Measurements from ENCODE around the gene ONECUT3. TPM values are rescaled to one million over a fixed set of nuclear protein-coding genes. Genes with fewer than 3 reads are reported as not detected.

The ONECUT3 gene
- total RNA-seq, 1 experiment from 2014 or later, result not detected

- Histone ChIP-seq H3K4me2 (ENCODE audit: low read depth, low read length, poor library complexity, severe bottlenecking) (no peak overlapping the region), H3K4me1 (ENCODE audit: low read length) (peaks cover 8% of the 10 kb centered on the region), H3K9me3 (ENCODE audit: low read length) (no peaks in the 10 kb centered on the region), H3K79me2 (ENCODE audit: low read length) (no peaks in the 10 kb centered on the region), H3K4me3 (ENCODE audit: low read length) (no peak overlapping the region), H2AFZ (ENCODE audit: low read length) (no peak overlapping the region), H3K9me2 (replicated peaks; ENCODE audit: insufficient read depth, low read length) (no peaks in the 10 kb centered on the region), H3K36me3 (ENCODE audit: insufficient read depth, low read length) (no peaks in the 10 kb centered on the region), H4K20me1 (ENCODE audit: insufficient read depth, low read depth, low read length) (no peaks in the 10 kb centered on the region), H3K27ac (ENCODE audit: low read length) (no peak overlapping the region), H3K27me3 (ENCODE audit: low read length) (no peaks in the 10 kb centered on the region; the same call in 1 of the 2 replicates), H3K9ac (ENCODE audit: low read length) (no peak overlapping the region)
- peak; percentile 56 for DNase-seq
Observed at GRCh38 chr19:1745589-1746031, 7.7 kb upstream of the ONECUT3 start.

DNA sequence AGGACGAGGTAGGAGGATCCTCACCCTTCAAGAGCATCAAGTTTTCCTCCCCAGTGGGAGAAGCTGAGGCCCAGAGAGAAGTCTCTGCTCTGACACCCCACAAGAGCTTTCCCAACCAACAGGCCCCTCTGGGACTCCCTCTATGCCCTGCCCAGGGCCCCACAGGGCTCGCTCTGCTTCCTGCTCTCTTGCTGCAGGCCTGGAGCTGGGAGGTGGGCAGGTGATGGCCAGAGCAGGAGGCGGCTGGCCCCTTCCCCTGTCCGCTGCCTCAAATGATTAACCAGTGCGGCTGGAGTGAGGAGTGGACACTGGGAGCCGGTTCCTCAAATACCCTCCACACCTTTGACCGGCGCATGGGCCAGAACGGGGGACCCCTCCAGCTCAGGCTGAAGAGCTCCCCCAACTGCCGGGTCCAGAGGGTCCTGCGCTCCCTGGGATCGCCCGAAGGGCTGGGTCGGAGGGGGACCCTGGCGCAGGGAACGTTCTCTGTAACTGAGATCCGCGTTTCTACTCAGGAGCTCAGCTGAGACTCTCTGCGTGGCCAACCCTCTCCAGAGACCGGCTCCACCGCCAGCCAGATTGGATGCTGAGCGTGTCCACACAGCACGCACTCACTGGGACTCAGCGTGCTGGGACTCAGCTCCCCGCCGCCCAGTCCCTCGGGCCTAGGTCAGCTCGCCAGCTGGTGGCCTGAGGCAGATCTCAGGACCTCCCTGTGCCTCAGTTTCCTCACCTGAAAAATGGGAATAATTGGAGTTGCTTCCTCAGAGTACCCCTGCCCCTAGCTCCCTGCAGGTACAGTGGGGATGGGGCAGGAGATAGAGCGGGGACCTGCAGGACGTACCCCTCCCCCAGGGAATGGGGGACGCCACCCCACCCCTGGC, 6.7 kb upstream of the ONECUT3 start:
- DNase-seq, result peak; percentile 71
- H3K79me2 ChIP-seq (ENCODE audit: low read length), result no peaks in the 10 kb centered on the region
- no peak overlapping the region for H3K27ac ChIP-seq (ENCODE audit: low read length)
- no peaks in the 10 kb centered on the region for H4K20me1 ChIP-seq (ENCODE audit: insufficient read depth, low read depth, low read length)
- H3K4me1 ChIP-seq (ENCODE audit: low read length), result peaks cover 8% of the 10 kb centered on the region
- no peak overlapping the region for H3K9ac ChIP-seq (ENCODE audit: low read length)
- no peaks in the 10 kb centered on the region for H3K9me2 ChIP-seq (replicated peaks; ENCODE audit: insufficient read depth, low read length)
- H3K27me3 ChIP-seq (ENCODE audit: low read length), result no peaks in the 10 kb centered on the region; the same call in 1 of the 2 replicates
- H3K4me3 ChIP-seq (ENCODE audit: low read length), result no peak overlapping the region
- no peaks in the 10 kb centered on the region for H3K9me3 ChIP-seq (ENCODE audit: low read length)
- no peak overlapping the region for H2AFZ ChIP-seq (ENCODE audit: low read length)
- no peaks in the 10 kb centered on the region for H3K36me3 ChIP-seq (ENCODE audit: insufficient read depth, low read length)
- H3K4me2 ChIP-seq (ENCODE audit: low read depth, low read length, poor library complexity, severe bottlenecking), result no peak overlapping the region

- no peaks in the 10 kb centered on the region for H3K9me2 ChIP-seq (replicated peaks; ENCODE audit: insufficient read depth, low read length)
- H2AFZ ChIP-seq (ENCODE audit: low read length), result no peak overlapping the region
- no peaks in the 10 kb centered on the region; the same call in 1 of the 2 replicates for H3K27me3 ChIP-seq (ENCODE audit: low read length)
- DNase-seq, result no peak
- H3K9ac ChIP-seq (ENCODE audit: low read length), result no peak overlapping the region
- peak overlapping the region; percentile 29 for H3K4me2 ChIP-seq (ENCODE audit: low read depth, low read length, poor library complexity, severe bottlenecking)
- H3K4me3 ChIP-seq (ENCODE audit: low read length), result no peak overlapping the region
- H3K9me3 ChIP-seq (ENCODE audit: low read length), result no peaks in the 10 kb centered on the region
- H3K4me1 ChIP-seq (ENCODE audit: low read length), result peaks cover 8% of the 10 kb centered on the region
- H4K20me1 ChIP-seq (ENCODE audit: insufficient read depth, low read depth, low read length), result no peaks in the 10 kb centered on the region
- H3K36me3 ChIP-seq (ENCODE audit: insufficient read depth, low read length), result no peaks in the 10 kb centered on the region
- H3K27ac ChIP-seq (ENCODE audit: low read length), result no peak overlapping the region
- H3K79me2 ChIP-seq (ENCODE audit: low read length), result no peaks in the 10 kb centered on the region
Observed at GRCh38 chr19:1747285-1748114, 5.8 kb upstream of the ONECUT3 start.

DNA sequence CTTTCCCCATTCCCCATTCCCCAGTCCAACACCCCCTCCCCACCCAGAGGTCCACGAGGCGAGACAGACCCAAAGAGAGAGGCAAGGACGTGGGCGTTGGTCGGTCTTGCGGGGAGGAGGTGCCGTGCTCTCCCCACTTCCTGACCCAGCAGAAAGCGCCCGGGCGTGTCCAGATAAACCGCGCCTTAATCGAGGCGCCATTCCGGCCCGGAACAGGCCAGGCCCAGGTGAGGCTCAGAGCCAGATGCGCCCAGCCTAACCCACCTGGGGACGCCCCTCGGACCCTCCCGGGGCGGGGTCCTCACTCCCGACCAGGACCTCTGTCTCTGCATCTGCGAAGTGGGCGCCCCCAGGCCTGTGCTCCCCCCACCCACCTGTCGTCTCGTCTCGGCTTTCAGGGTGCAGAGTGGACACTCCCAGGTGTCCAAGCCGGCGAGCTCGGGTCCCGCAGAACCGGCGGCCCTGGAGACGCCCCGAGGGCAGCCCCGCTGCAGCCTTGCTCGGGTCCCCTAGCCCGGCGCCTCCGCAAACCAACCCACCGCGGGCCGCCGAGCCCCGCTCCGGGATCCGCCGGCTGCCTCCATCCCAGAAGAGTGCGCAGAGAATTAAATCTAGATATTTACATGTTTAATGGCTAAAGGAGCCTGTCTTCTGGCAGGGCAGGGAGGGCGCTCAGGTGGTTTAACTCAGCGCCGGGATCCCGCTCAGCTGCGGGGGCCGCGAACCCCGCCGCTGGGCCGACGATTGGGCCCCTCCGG, 5.0 kb upstream of the ONECUT3 start:
- Histone ChIP-seq H3K4me3 (ENCODE audit: low read length) (no peak overlapping the region), H3K9ac (ENCODE audit: low read length) (no peak overlapping the region), H3K27me3 (ENCODE audit: low read length) (no peaks in the 10 kb centered on the region; the same call in 1 of the 2 replicates), H3K4me2 (ENCODE audit: low read depth, low read length, poor library complexity, severe bottlenecking) (peak overlapping the region; percentile 29), H3K27ac (ENCODE audit: low read length) (no peak overlapping the region), H4K20me1 (ENCODE audit: insufficient read depth, low read depth, low read length) (no peaks in the 10 kb centered on the region), H2AFZ (ENCODE audit: low read length) (no peak overlapping the region), H3K9me2 (replicated peaks; ENCODE audit: insufficient read depth, low read length) (no peaks in the 10 kb centered on the region), H3K9me3 (ENCODE audit: low read length) (no peaks in the 10 kb centered on the region), H3K36me3 (ENCODE audit: insufficient read depth, low read length) (no peaks in the 10 kb centered on the region), H3K4me1 (ENCODE audit: low read length) (peaks cover 8% of the 10 kb centered on the region), H3K79me2 (ENCODE audit: low read length) (no peaks in the 10 kb centered on the region)
- no peak for DNase-seq

DNA sequence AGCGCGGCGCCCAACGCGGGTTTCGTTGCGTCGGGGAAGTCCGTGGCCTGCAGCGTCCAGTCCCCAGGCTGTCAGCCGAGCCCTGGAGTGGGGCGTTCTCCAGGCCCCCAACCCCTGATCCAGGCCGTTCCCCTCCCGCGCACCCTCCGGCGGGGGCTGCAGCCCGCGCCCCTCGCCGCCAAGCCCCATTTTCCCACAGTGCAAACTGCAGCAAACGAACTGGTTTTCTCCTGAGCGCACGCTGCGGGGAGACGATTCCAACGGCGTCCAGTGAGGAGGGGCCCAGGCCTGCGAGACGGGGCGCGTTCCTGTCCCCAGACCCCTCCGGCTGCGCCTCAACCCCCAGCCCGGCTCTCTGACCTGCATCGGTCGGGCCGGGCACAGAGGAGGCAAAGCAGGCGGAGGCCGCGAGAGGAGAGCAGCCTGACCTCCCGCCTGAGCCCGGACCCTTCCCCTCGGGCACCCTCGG, 4.4 kb upstream of the ONECUT3 start:
- H4K20me1 ChIP-seq (ENCODE audit: insufficient read depth, low read depth, low read length), result no peaks in the 10 kb centered on the region
- H3K9me2 ChIP-seq (replicated peaks; ENCODE audit: insufficient read depth, low read length), result no peaks in the 10 kb centered on the region
- peaks cover 8% of the 10 kb centered on the region for H3K4me1 ChIP-seq (ENCODE audit: low read length)
- no peak overlapping the region for H2AFZ ChIP-seq (ENCODE audit: low read length)
- no peak for DNase-seq
- no peak overlapping the region for H3K4me3 ChIP-seq (ENCODE audit: low read length)
- no peak overlapping the region for H3K27ac ChIP-seq (ENCODE audit: low read length)
- H3K9me3 ChIP-seq (ENCODE audit: low read length), result no peaks in the 10 kb centered on the region
- H3K36me3 ChIP-seq (ENCODE audit: insufficient read depth, low read length), result no peaks in the 10 kb centered on the region
- H3K4me2 ChIP-seq (ENCODE audit: low read depth, low read length, poor library complexity, severe bottlenecking), result no peak overlapping the region
- no peaks in the 10 kb centered on the region; the same call in 1 of the 2 replicates for H3K27me3 ChIP-seq (ENCODE audit: low read length)
- no peak overlapping the region for H3K9ac ChIP-seq (ENCODE audit: low read length)
- no peaks in the 10 kb centered on the region for H3K79me2 ChIP-seq (ENCODE audit: low read length)

DNA sequence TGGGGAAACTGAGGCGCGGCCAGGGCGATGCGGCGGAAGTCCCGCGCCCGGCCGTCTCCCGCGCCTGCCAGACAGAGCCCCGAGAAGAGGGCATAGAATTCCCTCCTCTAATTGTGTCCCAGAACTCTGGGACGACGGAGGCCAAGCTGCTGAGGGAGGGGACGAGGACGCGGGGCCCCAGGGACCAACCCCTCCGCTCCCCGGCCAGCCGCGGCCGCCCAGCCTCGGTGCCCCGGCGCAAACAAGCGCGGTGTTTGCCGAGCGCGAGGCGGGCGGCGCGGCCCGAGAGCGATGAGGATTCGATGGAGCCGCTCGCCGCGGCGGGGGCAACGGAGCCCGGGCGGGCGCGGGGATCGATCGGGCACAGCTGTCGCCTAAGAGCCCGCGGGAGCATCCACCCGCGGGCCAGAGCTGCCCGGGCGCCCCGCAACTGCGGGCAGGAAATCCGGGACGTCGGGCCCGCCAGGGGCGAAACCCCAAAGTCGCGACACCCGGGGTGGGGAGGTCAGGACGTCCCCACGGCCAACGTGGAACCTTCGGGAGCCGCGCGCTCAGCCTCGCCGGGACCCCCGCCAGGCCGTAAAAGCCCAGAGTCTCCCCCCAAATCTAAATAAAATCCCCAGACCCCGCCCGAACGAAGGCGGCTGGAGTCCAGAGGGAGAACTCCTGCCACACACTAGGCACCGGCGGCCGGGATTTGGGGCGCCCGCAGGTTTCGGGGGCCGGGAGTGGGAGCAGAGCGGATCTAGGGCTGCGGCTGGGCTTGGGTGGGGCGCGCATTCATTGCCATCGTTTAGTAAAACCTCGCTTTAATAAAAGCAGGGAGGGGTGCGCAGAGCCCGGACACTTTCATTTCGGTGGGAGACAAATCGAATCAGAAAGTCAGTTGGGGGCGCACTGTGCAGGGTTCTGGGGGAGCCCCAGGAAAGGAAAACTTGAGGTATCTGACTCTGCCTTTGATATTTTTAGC, 3.6 kb upstream of the ONECUT3 start:
- no peak overlapping the region for H3K27ac ChIP-seq (ENCODE audit: low read length)
- H3K9ac ChIP-seq (ENCODE audit: low read length), result no peak overlapping the region
- no peaks in the 10 kb centered on the region for H3K79me2 ChIP-seq (ENCODE audit: low read length)
- no peaks in the 10 kb centered on the region for H3K9me3 ChIP-seq (ENCODE audit: low read length)
- peaks cover 8% of the 10 kb centered on the region for H3K4me1 ChIP-seq (ENCODE audit: low read length)
- H2AFZ ChIP-seq (ENCODE audit: low read length), result no peak overlapping the region
- H3K27me3 ChIP-seq (ENCODE audit: low read length), result no peaks in the 10 kb centered on the region; the same call in 1 of the 2 replicates
- no peaks in the 10 kb centered on the region for H4K20me1 ChIP-seq (ENCODE audit: insufficient read depth, low read depth, low read length)
- no peak overlapping the region for H3K4me3 ChIP-seq (ENCODE audit: low read length)
- no peaks in the 10 kb centered on the region for H3K9me2 ChIP-seq (replicated peaks; ENCODE audit: insufficient read depth, low read length)
- H3K4me2 ChIP-seq (ENCODE audit: low read depth, low read length, poor library complexity, severe bottlenecking), result no peak overlapping the region
- no peak for DNase-seq
- no peaks in the 10 kb centered on the region for H3K36me3 ChIP-seq (ENCODE audit: insufficient read depth, low read length)

- DNase-seq, result no peak
- no peak overlapping the region for H3K9ac ChIP-seq (ENCODE audit: low read length)
- no peaks in the 10 kb centered on the region for H3K27me3 ChIP-seq (ENCODE audit: low read length)
- H3K36me3 ChIP-seq (ENCODE audit: insufficient read depth, low read length), result no peaks in the 10 kb centered on the region
- H3K4me1 ChIP-seq (ENCODE audit: low read length), result peaks cover 8% of the 10 kb centered on the region
- no peak overlapping the region for H3K27ac ChIP-seq (ENCODE audit: low read length)
- no peak overlapping the region for H3K4me3 ChIP-seq (ENCODE audit: low read length)
- no peaks in the 10 kb centered on the region for H3K9me2 ChIP-seq (replicated peaks; ENCODE audit: insufficient read depth, low read length)
- H3K4me2 ChIP-seq (ENCODE audit: low read depth, low read length, poor library complexity, severe bottlenecking), result no peak overlapping the region
- no peaks in the 10 kb centered on the region for H3K9me3 ChIP-seq (ENCODE audit: low read length)
- no peaks in the 10 kb centered on the region for H4K20me1 ChIP-seq (ENCODE audit: insufficient read depth, low read depth, low read length)
- no peak overlapping the region for H2AFZ ChIP-seq (ENCODE audit: low read length)
- no peaks in the 10 kb centered on the region for H3K79me2 ChIP-seq (ENCODE audit: low read length)
Observed at GRCh38 chr19:1750343-1751021, 2.8 kb upstream of the ONECUT3 start.

Measured in Karpas-422 (cell line).